K562 (cell line): ENCODE measurements around the gene CCNB1. TPM values are rescaled to one million over a fixed set of nuclear protein-coding genes. Genes with fewer than 3 reads are reported as not detected.
A peak's percentile ranks its signal among the peaks of the same experiment; 100 is the strongest.

ENCODE experiments used
- ARID1B ChIP-seq: fragments of 450-650 bp; IDR thresholded peaks from 2 replicates; pipeline ENCODE4 v1.6.1; 2016; ENCODE audit warnings: antibody characterized with exemption, mild to moderate bottlenecking, inconsistent platforms
- CTBP1 ChIP-seq: fragments of 450-650 bp; IDR thresholded peaks from 2 replicates; pipeline ENCODE4 v1.6.1; 2016; ENCODE audit warnings: borderline replicate concordance
- KAT7 ChIP-seq: sonication (generic); formaldehyde crosslinking; IDR thresholded peaks from 2 replicates; pipeline ENCODE4 v1.8.0; 2022; ENCODE audit warnings: missing genetic modification reagents, mild to moderate bottlenecking, borderline replicate concordance
- KLF1 ChIP-seq: fragments of 450-650 bp; IDR thresholded peaks from 2 replicates; pipeline ENCODE4 v1.6.1; 2016; ENCODE audit warnings: missing genetic modification characterization, missing compliant biosample characterization
- POLR2B ChIP-seq: fragments of 450-650 bp; IDR thresholded peaks from 2 replicates; pipeline ENCODE4 v1.6.1; 2018; ENCODE audit warnings: low read depth; ENCODE audit not compliant: partially characterized antibody
- REST ChIP-seq, 2 experiments: fragments of 450-650 bp; formaldehyde crosslinking in 1 of 2; IDR thresholded peaks; 2 replicates each; pipeline versions ENCODE4 v1.4.0 to v1.6.1; 2014 to 2020; ENCODE audit warnings: mild to moderate bottlenecking in 2 of 2, borderline replicate concordance in 1 of 2, low read depth in 1 of 2
- TAF1 ChIP-seq: IDR thresholded peaks from 2 replicates; pipeline ENCODE4 v1.6.1; 2011; ENCODE audit warnings: mild to moderate bottlenecking, low read length, moderate library complexity; ENCODE audit not compliant: insufficient read depth, control insufficient read depth, severe bottlenecking; ENCODE audit errors: extremely low read depth
- TRIM24 ChIP-seq, 2 experiments: fragments of 450-650 bp; IDR thresholded peaks; 2 replicates each; pipeline ENCODE4 v1.6.1; 2016
- ZBTB11 ChIP-seq, 3 experiments: fragments of 200-800 bp in 1 of 3; fragments of 250-450 bp in 1 of 3; fragments of 450-650 bp in 1 of 3; sonication (Bioruptor Pico) in 1 of 3; sonication (Bioruptor generic) in 1 of 3; formaldehyde crosslinking in 1 of 3; IDR thresholded peaks; 2 replicates each; pipeline versions ENCODE4 v1.6.1 to v1.8.0; 2016 to 2022; ENCODE audit warnings: mild to moderate bottlenecking in 2 of 3, missing genetic modification characterization in 2 of 3, missing compliant biosample characterization in 1 of 3, moderate library complexity in 1 of 3
- ZFX ChIP-seq: sonication (generic); formaldehyde crosslinking; IDR thresholded peaks from 2 replicates; pipeline ENCODE4 v1.8.0; 2022; ENCODE audit warnings: mild to moderate bottlenecking, missing genetic modification reagents, moderate library complexity
- ZKSCAN1 ChIP-seq: fragments of 150-350 bp; IDR thresholded peaks from 2 replicates; pipeline ENCODE4 v1.6.1; 2016; ENCODE audit warnings: low read depth, low read length
- ZNF589 ChIP-seq: fragments of 200-800 bp; sonication (Bioruptor generic); IDR thresholded peaks from 2 replicates; pipeline ENCODE4 v1.6.1; 2016; ENCODE audit warnings: low read depth, missing genetic modification characterization, missing compliant biosample characterization
- polyA plus RNA-seq, 8 experiments: library from polyadenylated mRNA; depleted of rRNA in 4 of 8; stranded (reverse) in 5 of 8; unstranded in 3 of 8; fragments of >200 nt; fragmentation: Nextera tagmentation in 2 of 8; fragmentation: Illumina TruSeq in 1 of 8; extraction: Ambion mirVana in 2 of 8; extraction: Trizol in 1 of 8; gene quantifications; 2 replicates each; pipeline versions ENCODE4 v1.2.1 to v1.2.3, GENCODE V29; 2011 to 2014; ENCODE audit warnings: inconsistent platforms in 1 of 8, missing spikeins in 1 of 8
- total RNA-seq, 7 experiments: library from RNA; depleted of rRNA in 6 of 7; stranded (reverse); fragments of >200 nt in 6 of 7; fragmentation: Illumina TruSeq in 2 of 7; extraction: Trizol in 2 of 7; gene quantifications; 2 replicates each; pipeline versions ENCODE4 v1.2.1 to v1.2.3, GENCODE V29; 2011 to 2021; ENCODE audit warnings: low replicate concordance in 1 of 7

CCNB1 gene
- total and polyA plus RNA-seq, 9 of the 15 experiments (the other 6 are each of a cell fraction or from before 2014, with no cell fraction given) = 165 to 679 (median 271) TPM

- TF ChIP-seq REST (IDR thresholded peaks at IDR 0.05; ENCODE audit: borderline replicate concordance) (no peak), REST (CRISPR knock-in tag; IDR thresholded peaks at IDR 0.05; ENCODE audit: low read depth) (peak; percentile 75; the same call in 1 of the 2 replicates), ZKSCAN1 (0 out of 2 replicates have a peak, but pooled peaks have one; percentile 28), ZFX (CRISPR knock-in tag) (peak; percentile 33; the same call in 1 of the 2 replicates), KAT7 (CRISPR knock-in tag) (peak; percentile 86), ARID1B (peak; percentile 44), ZBTB11 (CRISPR knock-in tag; IDR thresholded peaks at IDR 0.05) (peak in 1 of 3 experiments; percentile 54; a peak in 1 of 6 replicates), TAF1 (peak; percentile 75), POLR2B (peak; percentile 85), KLF1 (tag) (0 out of 2 replicates have a peak, but pooled peaks have one; percentile 44), TRIM24 (IDR thresholded peaks at IDR 0.05) (no peak), ZNF589 (CRISPR knock-in tag) (peak; percentile 56; the same call in 1 of the 2 replicates), CTBP1 (peak; percentile 88)
Observed at GRCh38 chr5:69217548-69218526, 50.9 kb downstream of the CCNB1 start (continued).
